Kidney epithelial cell (primary cell): ENCODE results near the gene CUX1. TPM values are rescaled to one million over a fixed set of nuclear protein-coding genes. Genes with fewer than 3 reads are reported as not detected.

Experiments used
- DNase-seq: peaks from one replicate; pipeline ENCODE4 v3.0.0-alpha.2; 2010; ENCODE audit warnings: low read depth
- H3K27me3 ChIP-seq: 2 replicates; pipeline ENCODE4 v1.6.0; 2011; ENCODE audit warnings: low read length; ENCODE audit not compliant: control insufficient read depth, insufficient read depth
- H3K36me3 ChIP-seq: 2 replicates; pipeline ENCODE4 v1.5.1; 2011; ENCODE audit warnings: low read length; ENCODE audit not compliant: control insufficient read depth, insufficient read depth
- H3K4me3 ChIP-seq: 2 replicates; pipeline ENCODE4 v1.5.1; 2011; ENCODE audit warnings: low read depth, mild to moderate bottlenecking, control low read depth, low read length
- CTCF ChIP-seq: IDR thresholded peaks from 2 replicates; pipeline ENCODE4 v1.5.1; 2011; ENCODE audit warnings: mild to moderate bottlenecking, moderate library complexity, low read length, control low read depth, inconsistent platforms; ENCODE audit not compliant: insufficient read depth, poor library complexity, severe bottlenecking
- total RNA-seq: library from RNA; depleted of rRNA; stranded (reverse); fragments of >200 nt; gene quantifications from 2 replicates; pipeline ENCODE4 v1.2.3, GENCODE V29; 2015

Gene CUX1
- total RNA-seq, 1 donor from 2014 or later, result 56.7 TPM

- no peak for DNase-seq
- Histone ChIP-seq H3K4me3 (no peak overlapping the region), H3K36me3 (no peaks in the 10 kb centered on the region), H3K27me3 (no peaks in the 10 kb centered on the region)
- TF ChIP-seq CTCF, result no peak
Measured at GRCh38 chr7:101973130-101973529, 155.7 kb downstream of the CUX1 start.

GRCh38 chr7:101974393-101974792 lies 157.0 kb downstream of the CUX1 start:
- H3K27me3 ChIP-seq, result no peaks in the 10 kb centered on the region

GRCh38 chr7:101975046-101975445 lies 157.6 kb downstream of the CUX1 start:
- DNase-seq, result no peak
- no peak for TF ChIP-seq CTCF
- H3K4me3 ChIP-seq, result no peak overlapping the region
- no peaks in the 10 kb centered on the region for H3K36me3 ChIP-seq
- no peaks in the 10 kb centered on the region for H3K27me3 ChIP-seq

More at GRCh38 chr7:101974393-101974792, 157.0 kb downstream of the CUX1 start:
- no peak for DNase-seq
- TF ChIP-seq CTCF, result no peak
- Histone ChIP-seq H3K36me3 (no peaks in the 10 kb centered on the region), H3K4me3 (no peak overlapping the region)

- H3K36me3 ChIP-seq, result no peaks in the 10 kb centered on the region
- DNase-seq, result no peak
- TF ChIP-seq CTCF, result no peak
- H3K4me3 ChIP-seq, result no peak overlapping the region
- H3K27me3 ChIP-seq, result no peaks in the 10 kb centered on the region
Measured at GRCh38 chr7:101976411-101976810, 159.0 kb downstream of the CUX1 start.

- Histone ChIP-seq H3K27me3 (no peaks in the 10 kb centered on the region), H3K4me3 (no peak overlapping the region), H3K36me3 (no peaks in the 10 kb centered on the region)
- no peak for DNase-seq
- TF ChIP-seq CTCF, result no peak
Measured at GRCh38 chr7:101977249-101977648, 159.8 kb downstream of the CUX1 start.

GRCh38 chr7:101978683-101979082 lies 161.3 kb downstream of the CUX1 start:
- H3K36me3 ChIP-seq, result no peaks in the 10 kb centered on the region
- no peak overlapping the region for H3K4me3 ChIP-seq
- no peak for DNase-seq
- no peak for TF ChIP-seq CTCF
- H3K27me3 ChIP-seq, result no peaks in the 10 kb centered on the region
